Lower leg skin (tissue), 3 donors: Measurements from ENCODE around the gene DYNC1I2.

Experiments used
- POLR2A ChIP-seq, 2 donors: fragments of 450-650 bp; IDR thresholded peaks; one replicate each; pipeline ENCODE4 v1.6.1; 2016 to 2017; ENCODE audit warnings: antibody characterized with exemption in 2 of 2, mild to moderate bottlenecking in 1 of 2, moderate library complexity in 1 of 2
- TF ChIP-seq, protein P1 (sequence below), 3 donors: fragments of 450-650 bp; IDR thresholded peaks; one replicate each; pipeline ENCODE4 v1.5.1; 2016; ENCODE audit warnings: antibody characterized with exemption in 3 of 3, mild to moderate bottlenecking in 3 of 3, moderate library complexity in 2 of 3

DNA sequence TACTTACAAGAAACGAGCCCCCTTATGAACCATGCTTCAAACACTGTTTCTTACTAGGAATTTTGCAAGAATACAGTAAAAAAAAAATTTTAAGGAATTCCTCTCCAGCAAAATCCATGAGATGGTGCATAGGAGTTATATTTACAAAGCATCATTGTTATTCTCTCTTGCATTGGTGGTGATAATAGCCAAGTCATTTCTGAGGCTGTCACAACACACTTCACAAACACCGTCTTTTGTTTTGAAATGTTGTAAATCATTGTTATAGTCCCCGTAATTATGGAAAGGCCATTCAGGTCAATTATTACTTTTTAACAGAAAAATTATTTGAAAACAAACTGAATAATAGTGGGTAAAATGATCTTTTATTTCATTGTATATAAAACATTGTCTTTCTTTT is 60.1 kb downstream of the DYNC1I2 start:
- TF ChIP-seq, protein P1, sequence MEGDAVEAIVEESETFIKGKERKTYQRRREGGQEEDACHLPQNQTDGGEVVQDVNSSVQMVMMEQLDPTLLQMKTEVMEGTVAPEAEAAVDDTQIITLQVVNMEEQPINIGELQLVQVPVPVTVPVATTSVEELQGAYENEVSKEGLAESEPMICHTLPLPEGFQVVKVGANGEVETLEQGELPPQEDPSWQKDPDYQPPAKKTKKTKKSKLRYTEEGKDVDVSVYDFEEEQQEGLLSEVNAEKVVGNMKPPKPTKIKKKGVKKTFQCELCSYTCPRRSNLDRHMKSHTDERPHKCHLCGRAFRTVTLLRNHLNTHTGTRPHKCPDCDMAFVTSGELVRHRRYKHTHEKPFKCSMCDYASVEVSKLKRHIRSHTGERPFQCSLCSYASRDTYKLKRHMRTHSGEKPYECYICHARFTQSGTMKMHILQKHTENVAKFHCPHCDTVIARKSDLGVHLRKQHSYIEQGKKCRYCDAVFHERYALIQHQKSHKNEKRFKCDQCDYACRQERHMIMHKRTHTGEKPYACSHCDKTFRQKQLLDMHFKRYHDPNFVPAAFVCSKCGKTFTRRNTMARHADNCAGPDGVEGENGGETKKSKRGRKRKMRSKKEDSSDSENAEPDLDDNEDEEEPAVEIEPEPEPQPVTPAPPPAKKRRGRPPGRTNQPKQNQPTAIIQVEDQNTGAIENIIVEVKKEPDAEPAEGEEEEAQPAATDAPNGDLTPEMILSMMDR (IDR thresholded peaks at IDR 0.05) = no peak
- TF ChIP-seq POLR2A (IDR thresholded peaks at IDR 0.05) = no peak
